Measurements from ENCODE around the gene ACTR8.
A peak's percentile ranks its signal among the peaks of the same experiment; 100 is the strongest.

The ACTR8 gene

DNA sequence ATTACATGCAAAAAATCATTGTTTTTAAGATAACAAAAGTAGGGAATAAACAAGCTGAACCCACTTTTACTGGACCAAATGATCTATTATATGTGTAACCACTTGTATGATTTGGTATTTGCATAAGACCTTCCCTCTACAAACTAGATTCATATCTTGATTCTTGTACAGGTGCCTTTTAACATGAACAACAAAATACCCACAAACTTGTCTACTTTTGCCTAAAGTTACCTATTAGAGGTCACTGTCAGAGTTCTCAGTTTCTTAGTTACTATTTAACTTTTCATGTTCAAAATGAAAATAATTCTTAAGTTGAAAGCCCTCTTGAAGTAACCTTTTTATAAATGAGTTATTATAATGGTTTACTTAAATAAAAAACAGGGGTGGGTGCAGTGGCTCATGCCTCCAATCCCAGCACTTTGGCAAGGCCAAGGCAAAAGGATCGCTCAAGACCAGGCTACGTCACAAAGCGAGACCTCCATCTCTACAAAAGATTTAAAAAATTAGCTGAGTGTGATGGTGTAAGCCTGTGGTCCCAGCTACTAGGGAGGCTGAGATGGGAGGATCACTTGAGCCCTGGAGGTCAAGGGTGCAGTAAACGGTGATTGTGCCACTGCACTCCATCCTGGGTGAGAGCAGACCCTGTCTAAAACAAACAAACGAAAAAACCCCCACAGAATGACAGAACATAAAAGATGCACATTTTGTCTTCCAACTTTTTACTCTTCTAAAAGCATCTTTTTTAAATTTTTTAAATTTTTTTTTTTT is 16.0 kb downstream of the ACTR8 start:
- DNase-seq (ENCODE audit: low read depth in 4 of 4, low spot score in 1 of 4): no peak

- no peak for DNase-seq (ENCODE audit: low read depth in 4 of 4, low spot score in 1 of 4)
Observed at GRCh38 chr3:53863145-53863544, 18.8 kb downstream of the ACTR8 start.

DNA sequence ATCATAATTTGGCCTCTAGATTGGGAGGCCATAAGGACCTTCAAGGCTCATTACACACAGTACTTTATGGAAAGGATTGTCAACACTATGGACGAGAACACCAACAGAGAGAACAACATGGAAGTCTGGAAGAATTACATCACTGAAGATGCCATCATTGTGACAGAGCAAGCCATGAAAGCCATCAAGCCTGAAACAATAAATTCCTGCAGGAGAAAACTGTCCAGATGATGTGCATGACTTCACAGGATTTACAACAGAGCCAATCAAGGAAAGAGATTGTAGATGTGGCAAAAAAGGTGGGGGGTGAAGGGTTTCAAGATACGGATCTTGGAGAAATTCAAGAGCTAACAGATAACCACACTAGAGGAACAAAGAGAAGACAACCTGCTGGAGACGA is 19.7 kb downstream of the ACTR8 start:
- no peak for DNase-seq (ENCODE audit: low read depth in 4 of 4, low spot score in 1 of 4)

DNA sequence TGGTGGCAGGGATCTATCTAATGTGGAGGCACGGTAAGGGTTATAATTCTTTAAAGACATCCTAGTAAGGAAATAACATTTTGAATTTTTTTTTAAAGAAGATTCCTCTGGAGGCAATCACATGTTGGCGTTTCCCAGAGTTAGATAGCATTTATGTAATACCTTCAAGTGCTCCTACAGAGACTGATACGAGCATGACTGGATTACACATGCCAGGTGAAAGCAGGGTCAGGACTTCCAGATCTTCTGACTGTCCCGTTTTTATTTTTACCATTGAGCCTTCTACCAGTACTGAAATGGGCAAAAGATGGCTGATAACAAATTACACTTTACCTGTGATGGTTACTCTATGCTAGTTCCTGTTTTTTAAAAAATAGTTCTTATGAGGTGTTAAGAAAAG is 21.8 kb downstream of the ACTR8 start:
- no peak for DNase-seq (ENCODE audit: low read depth in 4 of 4, low spot score in 1 of 4)

DNA sequence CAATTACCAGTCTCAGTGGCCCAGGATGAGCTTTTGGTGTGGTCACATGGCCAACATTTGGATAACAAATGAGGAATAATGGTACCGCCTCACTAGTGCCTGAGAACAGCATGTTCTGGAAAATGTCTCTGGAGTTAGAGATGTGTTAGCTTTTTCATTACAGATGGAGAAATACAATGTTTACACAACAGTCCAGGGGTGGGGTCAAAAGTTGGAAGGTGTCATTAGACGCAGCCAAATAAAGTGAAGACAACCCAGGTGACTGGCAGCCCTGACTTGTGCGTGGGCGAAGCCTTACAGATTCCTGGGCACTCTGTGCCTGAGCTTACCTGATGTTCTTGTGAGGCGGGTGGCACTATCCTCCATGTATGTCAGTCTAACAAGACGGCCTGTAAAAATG is 22.8 kb downstream of the ACTR8 start:
- DNase-seq (ENCODE audit: low read depth in 4 of 4, low spot score in 1 of 4): no peak

- no peak for DNase-seq (ENCODE audit: low read depth in 4 of 4, low spot score in 1 of 4)
Observed at GRCh38 chr3:53858096-53858741, 23.7 kb downstream of the ACTR8 start.

GRCh38 chr3:53856964-53857363 is 25.0 kb downstream of the ACTR8 start:
- no peak for DNase-seq (ENCODE audit: low read depth in 4 of 4, low spot score in 1 of 4)

DNA sequence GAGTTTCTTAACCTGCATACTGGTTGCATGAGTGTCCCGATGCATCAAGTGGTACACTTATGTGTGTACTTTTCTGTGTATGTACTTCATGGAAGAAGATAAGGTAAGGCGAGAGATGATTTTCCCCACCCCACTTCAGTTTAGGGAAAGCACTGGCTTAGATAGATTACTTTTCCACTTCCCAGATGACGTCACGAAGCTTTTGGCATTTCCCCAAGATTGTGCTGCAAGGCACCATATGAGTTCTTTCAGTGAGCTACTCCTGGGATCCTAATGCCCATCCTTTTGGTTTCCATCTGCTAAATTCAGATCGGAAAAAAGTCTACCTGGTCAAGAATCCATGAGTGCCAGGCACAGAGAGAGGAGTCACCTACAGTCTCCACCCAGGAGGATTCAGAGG is 31.1 kb downstream of the ACTR8 start:
- DNase-seq (ENCODE audit: low read depth in 4 of 4, low spot score in 1 of 4): no peak

DNA sequence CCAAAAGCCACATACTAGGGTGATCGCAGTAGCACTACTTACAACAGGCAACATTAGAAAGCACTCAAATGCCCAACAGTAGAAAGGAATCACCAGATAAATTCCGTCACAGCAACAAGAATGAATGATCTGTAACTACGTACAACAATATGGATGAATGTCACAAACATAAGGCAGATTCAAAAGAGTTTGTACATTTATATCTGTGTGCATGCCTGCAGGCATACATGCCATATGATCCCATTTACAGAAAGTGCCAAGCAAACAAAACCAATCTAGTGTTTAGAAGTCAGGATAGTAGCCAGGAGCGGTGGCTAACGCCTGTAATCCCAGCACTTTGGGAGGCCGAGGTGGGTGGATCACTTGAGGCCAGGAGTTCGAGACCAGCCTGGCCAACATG is 32.0 kb downstream of the ACTR8 start:
- no peak for DNase-seq (ENCODE audit: low read depth in 4 of 4, low spot score in 1 of 4)

DNA sequence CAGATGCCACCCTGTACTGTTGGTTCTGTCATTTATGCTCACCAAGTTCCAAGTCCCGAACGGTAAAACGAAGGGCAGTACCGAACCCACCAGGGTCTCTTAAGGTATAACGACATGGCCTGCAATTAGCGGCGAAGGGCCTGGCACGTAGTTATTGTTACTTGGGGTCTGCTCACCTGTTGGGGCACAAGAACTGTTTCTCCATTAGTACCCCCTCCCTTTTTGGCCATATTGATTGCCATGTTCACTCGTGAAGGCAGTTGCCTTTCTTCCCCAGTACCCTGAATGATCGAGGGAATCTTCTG is 35.1 kb downstream of the ACTR8 start:
- DNase-seq (ENCODE audit: low read depth in 4 of 4, low spot score in 1 of 4): no peak

DNA sequence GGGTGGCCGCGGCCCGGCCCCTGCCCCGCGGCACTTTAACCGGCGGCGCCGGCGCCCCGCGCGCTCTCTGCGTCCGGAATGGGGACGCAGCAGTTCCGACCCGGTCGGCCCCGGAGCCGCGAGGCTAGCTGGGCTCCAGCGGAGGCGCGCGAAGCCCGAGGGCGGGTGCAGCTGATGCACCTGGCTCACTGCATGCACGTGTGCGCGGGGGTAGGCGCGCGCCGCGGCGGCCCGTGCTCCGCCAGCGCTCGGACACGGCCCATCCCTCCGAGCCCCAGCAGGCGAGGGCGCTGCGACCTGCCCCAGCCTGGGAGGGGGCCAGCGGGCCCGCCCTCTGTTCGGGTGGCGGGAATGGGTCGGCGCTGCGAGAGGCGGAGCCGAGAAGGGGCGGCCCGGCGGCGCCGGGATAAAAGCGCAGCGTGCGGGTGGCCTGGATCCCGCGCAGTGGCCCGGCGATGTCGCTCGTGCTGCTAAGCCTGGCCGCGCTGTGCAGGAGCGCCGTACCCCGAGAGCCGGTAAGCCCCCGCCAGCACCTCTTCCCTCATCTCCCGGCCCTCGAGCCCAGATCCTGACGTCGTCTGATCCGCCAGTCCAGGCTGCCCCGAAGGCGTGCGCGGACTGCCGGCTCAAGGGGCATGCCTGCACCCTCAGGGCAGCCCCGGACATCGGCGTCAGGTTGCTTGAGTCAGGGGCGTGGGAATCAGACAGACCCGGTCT is 35.7 kb downstream of the ACTR8 start, which contains the start of the genes CHDH and IL17RB:
CHDH (minus strand) TSS at position 286 of the 717 bp plus-strand sequence. CDS start 22,411 bp downstream, outside the sequence.
IL17RB (plus strand) TSS at position 435 of the 717 bp plus-strand sequence; CDS start at position 456, 21 bp downstream.
- DNase-seq (ENCODE audit: low read depth in 4 of 4, low spot score in 1 of 4): peak in 1 of 4 experiments; percentile 7

GRCh38 chr3:53845881-53846133 is 36.1 kb downstream of the ACTR8 start:
- DNase-seq (ENCODE audit: low read depth in 4 of 4, low spot score in 1 of 4): no peak

DNA sequence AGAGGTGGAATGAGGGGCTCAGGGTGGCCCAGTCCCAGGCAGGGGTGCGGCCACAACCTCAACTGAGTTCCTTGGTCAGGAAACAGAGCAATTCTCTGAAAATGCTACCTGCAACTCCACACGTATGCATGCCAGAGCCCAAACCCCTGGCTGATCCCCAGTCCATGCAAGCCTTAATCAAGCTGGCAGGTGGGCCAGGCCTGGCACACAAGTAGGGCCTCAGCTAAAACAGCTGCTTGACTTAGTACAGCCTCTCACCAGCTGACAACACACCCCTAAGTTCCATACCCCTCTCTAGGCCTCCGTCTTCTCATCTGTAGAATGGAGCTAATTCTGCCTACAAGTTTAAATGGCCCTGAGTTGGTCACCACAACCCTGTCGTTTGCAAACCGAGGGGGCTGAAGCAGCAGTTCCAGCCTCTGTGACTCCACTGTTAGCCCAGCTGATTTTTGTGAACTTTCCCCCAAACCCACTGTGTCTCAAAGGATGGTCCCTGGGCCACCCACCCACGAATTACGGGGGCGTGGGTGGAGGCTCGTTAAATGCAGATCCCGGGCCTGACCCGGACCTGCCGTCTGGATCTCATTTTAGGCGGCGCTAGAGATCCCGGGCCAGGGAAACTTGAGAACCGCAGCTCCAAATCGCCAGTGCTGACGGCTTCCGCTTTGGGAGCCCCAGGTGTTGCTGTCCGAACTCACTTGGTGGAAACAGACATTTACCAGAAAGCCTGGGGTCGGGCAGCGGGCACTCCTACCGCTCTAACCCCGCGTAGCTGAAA is 36.7 kb downstream of the ACTR8 start:
- DNase-seq (ENCODE audit: low read depth in 4 of 4, low spot score in 1 of 4): no peak

DNA sequence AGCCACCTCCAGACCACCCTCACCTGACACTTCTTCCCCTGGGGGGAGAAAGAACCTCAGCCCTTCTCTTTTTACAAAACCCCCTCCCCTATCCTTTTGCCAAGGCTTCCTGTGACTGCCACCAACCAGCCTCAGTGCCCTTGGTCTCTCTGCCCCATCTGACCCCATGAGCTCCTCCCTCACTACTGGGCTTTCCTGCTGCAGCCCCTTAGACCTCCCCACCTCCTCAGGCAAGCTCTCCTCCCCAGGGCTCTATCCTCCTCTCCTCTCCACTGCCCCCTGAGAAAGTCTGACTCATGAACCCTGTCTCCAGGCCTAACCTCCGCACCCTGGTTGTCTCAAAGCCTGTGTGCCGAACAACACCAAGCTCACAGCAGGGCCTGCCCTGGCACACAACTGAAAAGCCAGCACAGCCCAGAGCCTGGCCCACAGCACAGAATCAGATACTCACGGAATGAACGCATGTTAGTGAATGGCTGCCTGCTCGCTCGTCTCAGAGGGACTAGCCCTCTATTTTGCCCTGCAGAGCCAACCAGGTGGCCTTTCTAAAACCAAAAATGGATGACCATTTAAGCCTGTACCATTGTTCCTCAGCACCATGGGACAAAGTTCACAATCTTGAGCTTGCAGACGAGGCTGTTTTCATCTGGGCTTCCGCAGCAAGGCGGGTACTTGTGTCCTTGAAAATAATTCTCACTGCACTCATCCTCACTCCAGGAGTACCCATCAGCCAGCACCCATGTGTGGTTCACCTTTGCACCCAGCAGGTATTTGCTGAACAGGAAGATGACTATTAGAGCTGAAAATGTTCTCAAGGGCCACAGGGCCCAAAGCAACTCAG is 37.5 kb downstream of the ACTR8 start:
- no peak for DNase-seq (ENCODE audit: low read depth in 4 of 4, low spot score in 1 of 4)

DNA sequence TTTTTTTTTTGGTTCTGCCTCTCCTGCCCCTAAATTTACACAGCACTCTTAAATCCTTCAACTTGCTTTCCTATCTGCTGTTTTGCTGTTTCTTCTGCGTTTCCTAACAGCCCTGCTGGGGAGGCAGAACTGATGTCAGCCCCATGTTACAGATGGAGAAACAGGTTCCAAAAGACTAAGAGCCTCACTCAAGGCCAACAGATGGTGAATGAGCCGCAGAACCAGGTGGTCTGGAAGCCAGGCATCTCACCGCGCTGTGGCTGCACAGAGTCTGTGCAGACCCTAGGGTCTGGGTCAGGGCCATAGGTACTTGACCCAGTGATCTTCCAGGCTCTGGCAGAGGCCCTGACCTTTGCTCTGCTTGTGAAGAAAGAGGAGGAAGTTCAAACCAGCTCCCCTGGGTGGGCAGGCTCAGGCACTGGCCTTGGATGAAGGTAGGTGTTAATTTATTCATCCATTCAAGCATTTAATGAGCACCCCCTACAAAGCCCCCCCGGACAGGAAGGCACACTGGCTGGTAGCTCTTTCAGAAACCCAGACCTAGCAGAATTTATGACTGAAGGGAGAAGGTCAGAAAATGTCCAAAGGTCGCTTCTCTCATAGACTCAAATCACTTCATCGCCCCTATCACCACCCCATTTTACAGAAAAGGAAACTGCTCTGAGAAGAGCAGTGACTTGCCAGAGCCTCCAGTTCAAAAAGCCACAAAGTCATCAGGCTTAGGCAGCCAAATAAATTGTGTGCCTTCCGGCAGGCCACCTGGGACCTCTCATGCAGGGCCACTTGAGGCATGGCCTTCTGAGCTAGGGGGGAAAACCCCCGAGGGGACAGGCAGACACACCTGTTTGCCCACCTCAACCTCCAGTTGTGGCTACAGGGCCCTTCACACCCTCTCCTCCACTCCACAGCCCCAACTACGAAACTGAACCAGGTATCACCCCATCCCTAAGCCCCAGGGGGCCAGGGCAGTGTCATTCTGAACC is 38.5 kb downstream of the ACTR8 start:
- DNase-seq (ENCODE audit: low read depth in 4 of 4, low spot score in 1 of 4): no peak

DNA sequence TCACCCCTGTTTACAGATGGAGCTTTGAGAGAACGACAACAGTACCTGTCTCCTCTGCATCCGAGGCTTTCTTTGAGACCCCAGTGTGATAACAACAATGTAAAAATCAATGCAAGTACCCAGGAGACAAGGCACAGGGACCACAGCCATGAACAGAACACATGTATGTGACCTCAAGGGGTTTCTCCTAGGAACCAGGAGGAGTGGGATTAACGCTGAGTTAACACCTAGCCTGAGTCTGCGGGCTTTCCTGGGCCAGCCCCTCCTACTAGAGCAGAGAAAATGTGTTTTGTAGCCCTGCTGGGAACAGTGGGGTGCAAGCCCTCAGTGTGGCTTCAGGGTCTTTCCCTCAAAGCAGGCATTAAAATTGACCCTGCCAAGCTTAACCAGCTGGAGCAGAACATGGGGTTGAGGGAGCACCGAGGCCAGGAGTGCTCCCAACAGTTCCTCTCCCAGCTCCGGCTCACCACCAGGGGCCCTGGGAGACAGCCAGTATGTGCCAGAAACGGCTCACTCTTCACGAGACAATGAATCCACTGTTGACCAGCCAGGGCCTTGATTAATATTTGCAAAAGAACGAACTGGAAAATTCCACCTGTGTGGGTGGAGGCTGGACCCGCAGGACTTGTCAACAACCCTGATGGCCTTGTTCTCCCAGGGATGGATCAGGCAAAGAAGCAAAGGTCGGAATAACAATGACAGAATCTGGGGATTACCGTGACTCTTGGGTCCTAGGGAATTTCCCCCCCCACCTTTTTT is 39.3 kb downstream of the ACTR8 start:
- DNase-seq (ENCODE audit: low read depth in 4 of 4, low spot score in 1 of 4): no peak

DNA sequence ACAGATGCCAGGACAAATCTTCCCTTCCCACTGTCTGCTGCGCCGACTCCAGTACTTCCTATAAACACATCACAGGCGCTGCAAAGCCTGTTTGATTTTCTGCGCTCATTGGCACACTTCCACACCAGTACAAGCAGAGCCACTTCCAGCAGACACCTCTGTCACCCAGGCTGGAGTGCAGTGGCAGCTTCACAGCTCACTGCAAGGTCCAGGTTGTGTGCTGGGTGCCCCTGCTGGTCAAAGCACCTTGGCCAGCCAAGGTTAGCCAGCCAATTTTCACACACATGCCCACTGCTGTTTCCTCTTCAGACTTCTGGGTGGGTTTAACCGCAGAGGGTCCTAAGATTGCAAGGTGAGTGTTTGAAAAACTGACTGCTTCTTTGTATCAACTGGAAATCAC is 40.7 kb downstream of the ACTR8 start:
- no peak for DNase-seq (ENCODE audit: low read depth in 4 of 4, low spot score in 1 of 4)

DNA sequence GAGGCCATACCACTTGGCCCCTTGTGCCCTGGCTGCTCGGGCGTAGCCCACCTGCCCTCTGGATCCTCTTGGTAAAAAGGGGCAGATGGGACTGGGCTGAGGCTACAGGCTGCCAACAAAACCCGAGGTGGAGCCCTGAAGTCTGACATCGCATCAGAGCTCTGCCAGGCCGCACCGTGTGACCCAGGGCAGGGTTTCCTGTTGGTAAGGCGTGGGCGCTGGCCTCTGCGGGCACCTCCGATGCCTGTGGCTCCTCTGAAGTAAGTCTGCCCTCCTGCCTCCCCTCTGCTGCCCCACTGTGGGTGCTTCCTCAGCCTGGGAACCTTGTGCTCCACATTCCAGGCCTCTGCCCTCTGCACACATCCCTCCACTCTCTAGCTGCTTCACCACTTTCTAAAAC is 44.6 kb downstream of the ACTR8 start:
- no peak for DNase-seq (ENCODE audit: low read depth in 4 of 4, low spot score in 1 of 4)
